ENCODE results near the gene BICDL1. TPM values are rescaled to one million over a fixed set of nuclear protein-coding genes. Genes with fewer than 3 reads are reported as not detected.
A peak's percentile ranks its signal among the peaks of the same experiment; 100 is the strongest.

The BICDL1 gene
- total and polyA plus RNA-seq, 10 donors, result 4.5 to 16.0 (median 8.7) TPM

DNA sequence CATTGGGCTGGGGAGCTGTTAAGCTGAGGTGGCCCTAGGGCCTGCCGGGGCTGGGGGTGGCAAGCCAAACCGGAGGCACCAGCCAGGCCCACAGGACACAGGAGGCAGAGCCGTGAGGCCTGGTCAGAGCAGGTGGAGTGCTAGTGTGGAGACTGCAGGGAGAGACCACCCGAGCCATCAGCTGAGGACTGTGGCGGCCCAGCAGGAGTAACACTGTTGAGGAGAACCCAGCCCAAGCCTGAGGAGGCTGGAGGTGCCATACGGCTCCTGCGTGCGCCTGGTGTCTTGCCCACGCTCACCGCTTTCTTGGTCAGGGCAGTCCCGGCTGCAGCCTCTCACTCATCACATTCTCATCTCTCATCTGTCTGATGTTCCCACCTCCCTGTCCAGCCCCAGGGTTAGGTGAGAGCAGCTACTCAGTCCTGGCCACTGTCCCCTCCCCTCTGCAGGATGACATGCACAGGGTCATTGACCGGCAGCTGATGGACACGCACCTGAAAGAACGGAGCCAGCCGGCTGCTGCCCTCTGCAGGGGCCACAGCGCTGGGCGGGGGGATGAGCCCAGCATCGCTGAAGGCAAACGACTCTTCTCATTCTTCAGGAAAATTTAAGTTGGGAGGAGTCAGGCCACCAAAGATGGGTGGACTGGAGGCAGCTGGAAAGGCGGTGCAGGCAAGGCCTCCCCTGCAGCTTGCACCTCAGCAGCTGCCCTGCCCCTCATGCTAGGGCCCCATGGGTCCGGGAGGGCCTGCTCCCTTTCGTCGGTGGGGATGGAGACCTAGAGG lies 103.7 kb downstream of the BICDL1 start:
- WGBS, 5 donors, result 87 to 92% (median 91%) methylated on average over 15 to 23 of the region's 23 CpGs

DNA sequence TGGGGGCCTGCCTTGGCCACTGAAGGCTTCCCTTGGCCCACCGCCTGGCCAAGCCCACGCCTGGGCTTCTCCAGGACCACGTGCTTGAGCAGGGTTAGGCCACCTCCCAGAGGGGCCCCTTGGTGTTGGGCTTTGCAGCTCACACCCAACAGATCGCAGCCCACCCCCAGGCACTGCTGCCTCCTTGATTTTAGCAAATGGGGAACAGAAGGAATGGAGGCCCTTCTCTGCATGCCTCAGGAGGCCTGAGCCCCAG lies 104.2 kb downstream of the BICDL1 start:
- no peak for DNase-seq
- H3K9me3 ChIP-seq, result no peaks in the 10 kb centered on the region
- no peaks in the 10 kb centered on the region for H3K27me3 ChIP-seq (replicated peaks in 1 of 7)
- peaks cover 0 to 86% (median 60%) of the 10 kb centered on the region in 6 donors for H3K36me3 ChIP-seq
- peaks cover 0 to under 1% (median 0%) of the 10 kb centered on the region in 6 donors for H3K4me1 ChIP-seq
- 86 to 93% (median 89%) methylated on average over 3 to 4 of the region's 4 CpGs; no CpG with 5 or more reads in 1 of the 5 donors for WGBS, 5 donors
- H3K27ac ChIP-seq, result no peak overlapping the region
- H3K4me3 ChIP-seq, result no peak overlapping the region
- TF ChIP-seq, protein P1, sequence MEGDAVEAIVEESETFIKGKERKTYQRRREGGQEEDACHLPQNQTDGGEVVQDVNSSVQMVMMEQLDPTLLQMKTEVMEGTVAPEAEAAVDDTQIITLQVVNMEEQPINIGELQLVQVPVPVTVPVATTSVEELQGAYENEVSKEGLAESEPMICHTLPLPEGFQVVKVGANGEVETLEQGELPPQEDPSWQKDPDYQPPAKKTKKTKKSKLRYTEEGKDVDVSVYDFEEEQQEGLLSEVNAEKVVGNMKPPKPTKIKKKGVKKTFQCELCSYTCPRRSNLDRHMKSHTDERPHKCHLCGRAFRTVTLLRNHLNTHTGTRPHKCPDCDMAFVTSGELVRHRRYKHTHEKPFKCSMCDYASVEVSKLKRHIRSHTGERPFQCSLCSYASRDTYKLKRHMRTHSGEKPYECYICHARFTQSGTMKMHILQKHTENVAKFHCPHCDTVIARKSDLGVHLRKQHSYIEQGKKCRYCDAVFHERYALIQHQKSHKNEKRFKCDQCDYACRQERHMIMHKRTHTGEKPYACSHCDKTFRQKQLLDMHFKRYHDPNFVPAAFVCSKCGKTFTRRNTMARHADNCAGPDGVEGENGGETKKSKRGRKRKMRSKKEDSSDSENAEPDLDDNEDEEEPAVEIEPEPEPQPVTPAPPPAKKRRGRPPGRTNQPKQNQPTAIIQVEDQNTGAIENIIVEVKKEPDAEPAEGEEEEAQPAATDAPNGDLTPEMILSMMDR (IDR thresholded peaks at IDR 0.05 in 8 of 11, conservative IDR thresholded peaks at IDR 0.05 in 3 of 11), result no peak
- TF ChIP-seq POLR2A (IDR thresholded peaks at IDR 0.05) (no peak), POLR2AphosphoS5 (IDR thresholded peaks at IDR 0.05) (no peak)
- intact Hi-C loops (cut with DNase I; ENCODE audit: low total_unique reads), result no loop called here

More for the DNA sequence above, 103.7 kb downstream of the BICDL1 start:
- no peak for DNase-seq
- Histone ChIP-seq H3K4me1 (peaks cover under 1 to 5% (median 4%) of the 10 kb centered on the region in 6 donors), H3K27me3 (replicated peaks in 1 of 7) (no peaks in the 10 kb centered on the region), H3K9me3 (no peaks in the 10 kb centered on the region), H3K4me3 (no peak overlapping the region), H3K27ac (no peak overlapping the region), H3K36me3 (peaks cover 0 to 81% (median 55%) of the 10 kb centered on the region in 6 donors)
- intact Hi-C loops (cut with DNase I; ENCODE audit: low total_unique reads), result no loop called here
- TF ChIP-seq POLR2A (IDR thresholded peaks at IDR 0.05) (no peak), POLR2AphosphoS5 (IDR thresholded peaks at IDR 0.05) (peak in 1 of 3 donors; percentile 57)

DNA sequence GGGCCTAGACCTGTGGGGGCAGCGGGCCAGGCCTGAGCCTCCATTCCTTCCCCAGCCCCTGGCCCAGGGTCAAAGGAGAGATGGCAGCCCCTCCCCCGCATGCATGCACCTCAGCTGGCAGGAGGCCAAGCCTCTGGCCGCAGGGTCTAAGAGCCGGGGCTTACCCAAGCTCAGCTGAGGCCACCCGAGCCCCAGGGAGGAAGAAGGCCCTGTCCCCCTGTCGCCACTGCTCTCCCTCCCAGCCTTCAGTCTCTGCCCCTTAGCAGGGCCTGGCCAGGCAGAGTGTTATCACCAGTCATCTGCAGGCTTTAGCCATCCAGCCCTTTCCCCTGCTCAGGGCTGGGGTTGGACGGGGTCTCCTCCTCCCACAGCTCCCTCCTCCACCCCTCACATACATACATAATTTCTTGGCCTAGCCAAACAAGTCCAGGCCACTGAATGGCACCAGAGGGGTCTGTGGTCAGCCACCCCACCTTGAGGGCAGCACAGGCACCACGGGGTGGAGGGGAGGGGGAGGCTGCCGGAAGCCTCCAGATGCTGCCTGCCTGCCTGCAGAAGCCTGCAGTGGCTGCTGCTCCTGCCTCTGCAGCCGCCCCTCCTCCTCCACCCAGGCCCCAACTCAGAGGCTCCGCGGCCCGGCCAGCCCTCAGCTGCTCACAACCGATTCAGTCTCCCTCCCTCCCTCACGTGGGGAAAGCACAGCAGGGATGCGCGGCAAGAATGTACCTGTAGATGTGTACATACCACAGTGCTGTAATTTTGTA lies 104.7 kb downstream of the BICDL1 start:
- Histone ChIP-seq H3K4me1 (no peaks in the 10 kb centered on the region), H3K9me3 (no peaks in the 10 kb centered on the region), H3K27ac (peak overlapping the region in 1 of 8 donors; percentile 36), H3K36me3 (peaks cover 0 to 91% (median 65%) of the 10 kb centered on the region in 6 donors), H3K4me3 (no peak overlapping the region), H3K27me3 (replicated peaks in 1 of 7) (no peaks in the 10 kb centered on the region)
- WGBS, 5 donors, result 56 to 77% (median 66%) methylated on average over 12 to 17 of the region's 17 CpGs
- no peak for DNase-seq
- intact Hi-C loops (cut with DNase I; ENCODE audit: low total_unique reads), result no loop called here
- TF ChIP-seq, protein P1 (IDR thresholded peaks at IDR 0.05 in 8 of 11, conservative IDR thresholded peaks at IDR 0.05 in 3 of 11), result no peak
- TF ChIP-seq POLR2AphosphoS5 (IDR thresholded peaks at IDR 0.05) (peak in 2 of 3 donors; percentile 11 to 40), POLR2A (IDR thresholded peaks at IDR 0.05) (no peak)

DNA sequence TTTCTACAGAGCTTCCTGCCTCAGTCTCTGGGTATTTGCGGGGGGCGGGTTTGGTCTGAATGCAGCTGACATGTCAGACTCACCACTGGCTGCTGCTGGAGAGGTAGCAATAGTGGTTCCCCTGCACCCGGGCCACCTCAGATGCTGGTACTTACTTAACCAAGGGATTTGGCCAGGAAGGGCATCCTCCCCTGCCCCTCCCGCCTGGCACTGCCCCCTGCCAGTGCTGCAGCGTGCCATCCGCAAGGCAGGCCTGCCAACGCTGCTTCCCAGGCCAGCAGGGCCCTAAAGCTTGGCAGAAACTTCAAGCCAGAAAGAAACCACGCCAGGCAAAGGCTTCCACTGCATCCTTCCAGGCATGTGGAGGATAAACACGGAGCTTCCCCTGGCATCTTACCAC lies 105.4 kb downstream of the BICDL1 start:
- TF ChIP-seq POLR2A (IDR thresholded peaks at IDR 0.05), result no peak
- TF ChIP-seq POLR2AphosphoS5 (IDR thresholded peaks at IDR 0.05), result peak in 1 of 3 donors; percentile 17
- intact Hi-C loops (cut with DNase I; ENCODE audit: low total_unique reads), result no loop called here
- Histone ChIP-seq H3K9me3 (no peaks in the 10 kb centered on the region), H3K27ac (no peak overlapping the region), H3K4me1 (peaks cover 0 to under 1% (median 0%) of the 10 kb centered on the region in 6 donors), H3K27me3 (replicated peaks in 1 of 7) (no peaks in the 10 kb centered on the region), H3K4me3 (no peak overlapping the region), H3K36me3 (peaks cover 0 to 98% (median 71%) of the 10 kb centered on the region in 6 donors)
- DNase-seq, result no peak
- 80 to 87% (median 85%) methylated on average over 6 to 9 of the region's 9 CpGs for WGBS, 5 donors

DNA sequence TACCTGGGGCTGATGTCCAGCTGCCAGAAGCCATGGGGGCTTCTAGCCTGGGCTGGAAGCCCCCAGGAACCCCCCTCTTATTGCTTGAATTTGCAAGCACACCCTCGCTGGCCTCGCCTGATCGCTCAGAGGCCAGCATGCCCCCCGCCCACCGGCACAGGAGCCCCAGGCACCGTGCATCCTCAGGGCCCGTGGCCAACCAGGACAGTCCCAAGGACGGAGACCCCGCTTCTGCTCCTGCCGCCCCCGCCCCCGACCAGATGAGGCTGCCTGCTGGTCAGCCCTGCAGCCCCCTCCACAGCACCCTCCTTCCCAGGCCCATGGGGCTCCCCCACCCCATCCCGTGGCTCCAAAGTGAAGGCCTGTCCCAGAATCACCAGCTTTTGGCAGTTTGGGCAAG lies 106.3 kb downstream of the BICDL1 start:
- intact Hi-C loops (cut with DNase I; ENCODE audit: low total_unique reads), result no loop called here
- H3K36me3 ChIP-seq, result peaks cover 0 to 100% (median 78%) of the 10 kb centered on the region in 6 donors
- 88 to 97% (median 95%) methylated on average over 7 to 13 of the region's 13 CpGs for WGBS, 5 donors
- no peaks in the 10 kb centered on the region for H3K27me3 ChIP-seq (replicated peaks in 1 of 7)
- no peaks in the 10 kb centered on the region for H3K9me3 ChIP-seq
- peaks cover 0 to 9% (median 5%) of the 10 kb centered on the region in 6 donors for H3K4me1 ChIP-seq
- no peak overlapping the region for H3K27ac ChIP-seq
- DNase-seq, result no peak
- no peak overlapping the region for H3K4me3 ChIP-seq
- TF ChIP-seq, protein P1 (IDR thresholded peaks at IDR 0.05 in 8 of 11, conservative IDR thresholded peaks at IDR 0.05 in 3 of 11), result no peak
